H1 (cell line): ENCODE measurements around the gene TSPEAR.

Experiments used
- CHD2 ChIP-seq: IDR thresholded peaks from 2 replicates; pipeline ENCODE4 v1.6.1; 2012; ENCODE audit warnings: low read length, improper control_type of control experiment
- FOSL1 ChIP-seq: IDR thresholded peaks from 2 replicates; pipeline ENCODE4 v1.6.1; 2011; ENCODE audit warnings: mild to moderate bottlenecking, low read depth, low read length, moderate library complexity; ENCODE audit not compliant: insufficient read depth
- HDAC6 ChIP-seq: IDR thresholded peaks from one replicate; pipeline ENCODE4 v1.7.1; 2012; ENCODE audit warnings: low read depth, mild to moderate bottlenecking, inconsistent platforms, low read length, moderate library complexity
- MAFK ChIP-seq: IDR thresholded peaks from 2 replicates; pipeline ENCODE4 v1.6.1; 2012; ENCODE audit warnings: low read depth, mild to moderate bottlenecking, improper control_type of control experiment, low read length
- POLR2AphosphoS5 ChIP-seq: IDR thresholded peaks from 2 replicates; pipeline ENCODE4 v1.6.1; 2011; ENCODE audit warnings: low read depth, low read length
- SIN3A ChIP-seq, 2 experiments: IDR thresholded peaks in 1 of 2; conservative IDR thresholded peaks in 1 of 2; 2 replicates each; pipeline ENCODE4 v1.6.1; 2011 to 2012; ENCODE audit warnings: low read length in 2 of 2, improper control_type of control experiment in 1 of 2, low read depth in 1 of 2, mild to moderate bottlenecking in 1 of 2
- ZNF274 ChIP-seq: IDR thresholded peaks from 2 replicates; pipeline ENCODE4 v1.7.0; 2012; ENCODE audit warnings: low read length, borderline replicate concordance; ENCODE audit errors: extremely low read depth
- TF ChIP-seq, protein P1 (sequence below), 3 experiments: IDR thresholded peaks; 1 replicate in 2 of 3; 2 replicates in 1 of 3; pipeline versions ENCODE4 v1.5.1 to v1.6.1; 2011; ENCODE audit warnings: low read length in 3 of 3, mild to moderate bottlenecking in 3 of 3, inconsistent platforms in 2 of 3, low read depth in 1 of 3, moderate library complexity in 1 of 3; ENCODE audit not compliant: insufficient read depth in 1 of 3; ENCODE audit errors: control extremely low read depth in 1 of 3
- TF ChIP-seq, protein P2 (sequence below): IDR thresholded peaks from 2 replicates; pipeline ENCODE4 v1.6.1; 2012; ENCODE audit warnings: low read length, inconsistent platforms

DNA sequence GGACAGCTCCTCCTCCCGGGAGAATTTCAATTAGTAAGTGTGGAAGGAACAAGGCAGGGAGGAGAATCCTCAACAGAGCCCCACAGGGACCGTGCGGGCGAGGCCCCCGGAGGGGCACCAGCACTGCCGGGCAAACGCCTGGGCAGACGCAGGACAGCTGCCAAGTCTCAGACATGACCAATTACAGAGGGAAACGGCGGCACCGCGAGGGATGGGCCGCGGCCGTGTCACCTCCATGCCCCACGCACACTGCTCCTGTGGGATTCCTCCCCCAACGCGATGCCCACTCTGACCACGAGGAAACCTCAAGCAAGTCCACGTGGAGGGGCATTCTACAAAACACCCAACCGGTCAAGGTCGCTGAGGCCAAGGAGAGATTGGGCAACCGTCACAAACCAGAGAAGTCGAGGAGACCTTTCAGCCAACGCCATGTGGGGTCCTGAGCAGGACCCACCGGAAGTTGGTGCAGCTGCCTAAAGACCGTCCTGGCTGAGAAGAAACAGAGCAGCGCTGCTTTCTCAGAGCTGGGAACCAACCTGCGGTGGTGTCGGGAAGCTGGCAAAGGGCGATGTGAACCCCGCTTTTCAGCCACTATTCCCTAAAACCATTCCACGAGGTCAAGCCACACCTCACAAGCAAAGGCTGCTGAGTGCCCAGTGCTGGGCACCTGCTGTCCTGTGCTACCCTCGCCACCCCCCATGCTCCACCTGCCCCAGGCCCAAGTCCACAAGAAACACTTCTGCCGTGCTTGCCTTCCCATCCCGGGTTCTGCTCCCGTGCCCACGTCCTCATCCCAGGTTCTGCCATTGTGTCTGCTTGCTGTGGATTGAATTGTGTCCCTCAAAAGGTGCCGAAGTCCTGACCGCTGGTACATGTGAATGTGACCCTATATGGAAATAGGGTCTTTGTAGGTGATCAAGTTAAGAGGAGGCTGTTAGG, 139.3 kb downstream of the TSPEAR start:
- TF ChIP-seq HDAC6 = no peak
- no peak for TF ChIP-seq SIN3A (conservative IDR thresholded peaks at IDR 0.05 in 1 of 2, IDR thresholded peaks at IDR 0.05 in 1 of 2; ENCODE audit: low read depth in 1 of 2, low read length in 2 of 2)
- no peak for TF ChIP-seq ZNF274
- TF ChIP-seq CHD2 = no peak
- TF ChIP-seq, protein P1, sequence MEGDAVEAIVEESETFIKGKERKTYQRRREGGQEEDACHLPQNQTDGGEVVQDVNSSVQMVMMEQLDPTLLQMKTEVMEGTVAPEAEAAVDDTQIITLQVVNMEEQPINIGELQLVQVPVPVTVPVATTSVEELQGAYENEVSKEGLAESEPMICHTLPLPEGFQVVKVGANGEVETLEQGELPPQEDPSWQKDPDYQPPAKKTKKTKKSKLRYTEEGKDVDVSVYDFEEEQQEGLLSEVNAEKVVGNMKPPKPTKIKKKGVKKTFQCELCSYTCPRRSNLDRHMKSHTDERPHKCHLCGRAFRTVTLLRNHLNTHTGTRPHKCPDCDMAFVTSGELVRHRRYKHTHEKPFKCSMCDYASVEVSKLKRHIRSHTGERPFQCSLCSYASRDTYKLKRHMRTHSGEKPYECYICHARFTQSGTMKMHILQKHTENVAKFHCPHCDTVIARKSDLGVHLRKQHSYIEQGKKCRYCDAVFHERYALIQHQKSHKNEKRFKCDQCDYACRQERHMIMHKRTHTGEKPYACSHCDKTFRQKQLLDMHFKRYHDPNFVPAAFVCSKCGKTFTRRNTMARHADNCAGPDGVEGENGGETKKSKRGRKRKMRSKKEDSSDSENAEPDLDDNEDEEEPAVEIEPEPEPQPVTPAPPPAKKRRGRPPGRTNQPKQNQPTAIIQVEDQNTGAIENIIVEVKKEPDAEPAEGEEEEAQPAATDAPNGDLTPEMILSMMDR (IDR thresholded peaks at IDR 0.05; ENCODE audit: control extremely low read depth in 1 of 3, insufficient read depth in 1 of 3, low read depth in 1 of 3, low read length in 3 of 3) = no peak
- TF ChIP-seq FOSL1 = no peak
- no peak for TF ChIP-seq MAFK
- TF ChIP-seq, protein P2, sequence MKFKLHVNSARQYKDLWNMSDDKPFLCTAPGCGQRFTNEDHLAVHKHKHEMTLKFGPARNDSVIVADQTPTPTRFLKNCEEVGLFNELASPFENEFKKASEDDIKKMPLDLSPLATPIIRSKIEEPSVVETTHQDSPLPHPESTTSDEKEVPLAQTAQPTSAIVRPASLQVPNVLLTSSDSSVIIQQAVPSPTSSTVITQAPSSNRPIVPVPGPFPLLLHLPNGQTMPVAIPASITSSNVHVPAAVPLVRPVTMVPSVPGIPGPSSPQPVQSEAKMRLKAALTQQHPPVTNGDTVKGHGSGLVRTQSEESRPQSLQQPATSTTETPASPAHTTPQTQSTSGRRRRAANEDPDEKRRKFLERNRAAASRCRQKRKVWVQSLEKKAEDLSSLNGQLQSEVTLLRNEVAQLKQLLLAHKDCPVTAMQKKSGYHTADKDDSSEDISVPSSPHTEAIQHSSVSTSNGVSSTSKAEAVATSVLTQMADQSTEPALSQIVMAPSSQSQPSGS = no peak
- no peak for TF ChIP-seq POLR2AphosphoS5
